Embryonic facial prominence (tissue), 1 donor: ENCODE measurements around the gene MLH3.
"Not testable (repeated sequence)": the region's sequence is repeated elsewhere in the genome, so short reads cannot be mapped to it uniquely, and the experiment has no call there.

ENCODE experiments used
- DNase-seq: peaks from one replicate; pipeline ENCODE4 v3.0.0-alpha.2; 2016; ENCODE audit errors: extremely low spot score

Gene MLH3

DNA sequence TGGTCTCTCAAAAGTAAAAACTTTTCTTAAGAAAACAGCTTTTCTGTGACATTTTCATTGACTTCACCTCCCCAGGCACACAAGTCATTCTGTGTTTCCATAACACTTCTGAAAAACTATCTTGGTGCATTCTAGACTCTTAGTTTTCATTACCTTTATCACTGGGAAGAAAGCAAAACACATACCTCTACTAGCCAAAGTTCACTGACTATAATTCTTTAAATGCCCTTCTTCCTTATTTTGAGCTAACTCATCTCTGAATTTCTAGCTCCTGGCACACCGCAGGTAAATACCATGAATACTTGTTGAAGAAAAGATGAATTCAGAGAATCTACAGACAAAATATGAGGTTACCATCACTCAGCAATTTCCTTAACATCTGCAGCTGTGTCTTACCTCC is 21.1 kb downstream of the MLH3 start:
- DNase-seq, result no peak

DNA sequence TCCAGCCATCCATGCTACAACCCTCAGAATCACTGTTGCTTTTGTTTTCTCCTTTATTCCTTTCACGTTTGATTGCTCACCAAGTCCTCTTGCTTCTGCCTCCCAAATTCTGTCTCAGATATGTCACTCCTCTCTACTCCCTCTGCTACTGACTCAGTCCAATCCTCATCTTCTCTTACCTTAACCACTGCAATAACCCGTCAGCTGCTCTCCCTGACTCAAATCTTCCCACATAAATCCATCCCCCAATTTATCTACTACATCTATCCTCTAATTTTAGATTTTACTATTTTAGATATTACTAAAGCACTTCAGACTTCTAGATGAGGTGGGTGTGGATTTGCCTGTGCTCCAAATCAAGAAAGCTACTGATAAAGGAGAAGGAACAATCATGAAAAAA is 25.4 kb downstream of the MLH3 start:
- no peak for DNase-seq

DNA sequence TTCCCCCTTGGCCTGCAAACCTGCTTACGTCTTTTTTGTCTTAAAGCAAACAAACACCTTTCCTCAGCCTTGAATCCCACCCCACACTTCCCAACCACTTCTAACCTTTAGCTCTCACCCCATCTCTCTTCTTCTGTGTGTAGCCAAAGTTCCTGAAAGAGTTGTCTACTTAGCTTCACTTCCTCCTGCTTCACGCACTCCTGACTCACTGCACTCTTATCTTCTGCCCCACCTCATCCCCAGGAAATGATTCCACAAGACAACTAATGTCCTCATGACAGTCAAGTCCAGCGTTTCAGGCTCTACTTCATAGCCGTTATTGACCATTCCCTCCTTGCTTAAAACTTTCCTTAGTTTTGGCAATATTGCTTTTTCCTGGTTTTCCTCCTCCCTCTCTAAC is 26.2 kb downstream of the MLH3 start:
- DNase-seq, result no peak

DNA sequence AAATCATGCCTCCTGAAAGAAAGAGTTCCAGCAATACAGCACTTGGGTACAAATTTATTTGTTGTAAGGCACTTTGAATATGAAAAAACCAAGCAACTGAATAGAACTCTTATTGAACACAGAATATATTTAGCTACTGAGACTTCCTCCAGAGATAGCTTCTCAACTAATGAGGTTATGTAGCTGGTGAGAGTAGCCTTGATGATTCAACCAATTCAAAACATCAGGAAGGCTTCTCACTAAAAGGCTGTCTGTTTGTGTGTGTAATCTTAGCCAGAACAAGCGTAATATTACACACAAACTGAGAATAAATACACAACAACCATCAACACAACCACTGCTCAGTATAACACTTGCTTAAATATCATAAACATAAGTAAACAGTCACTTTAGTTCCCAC is 28.2 kb downstream of the MLH3 start:
- DNase-seq, result no peak

DNA sequence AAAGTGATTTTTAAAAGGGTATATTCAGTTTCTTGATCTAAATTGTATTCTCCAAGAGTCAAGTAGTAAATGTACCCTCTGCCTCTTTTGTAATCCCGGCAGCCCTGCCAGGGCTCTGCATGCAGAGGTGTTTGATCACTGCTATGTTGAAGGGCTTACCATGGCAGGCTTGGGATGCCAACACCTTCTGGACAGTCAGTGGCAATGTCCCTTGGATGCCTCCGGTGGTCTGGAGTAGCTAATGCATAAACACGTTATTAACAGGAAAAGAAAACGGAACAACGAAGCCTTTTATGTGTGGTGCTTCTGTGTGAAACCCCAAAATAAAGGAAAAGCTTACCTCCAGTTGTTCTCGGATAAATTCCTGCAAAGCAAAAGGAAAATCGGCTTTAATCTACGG is 28.6 kb downstream of the MLH3 start:
- DNase-seq, result no peak

DNA sequence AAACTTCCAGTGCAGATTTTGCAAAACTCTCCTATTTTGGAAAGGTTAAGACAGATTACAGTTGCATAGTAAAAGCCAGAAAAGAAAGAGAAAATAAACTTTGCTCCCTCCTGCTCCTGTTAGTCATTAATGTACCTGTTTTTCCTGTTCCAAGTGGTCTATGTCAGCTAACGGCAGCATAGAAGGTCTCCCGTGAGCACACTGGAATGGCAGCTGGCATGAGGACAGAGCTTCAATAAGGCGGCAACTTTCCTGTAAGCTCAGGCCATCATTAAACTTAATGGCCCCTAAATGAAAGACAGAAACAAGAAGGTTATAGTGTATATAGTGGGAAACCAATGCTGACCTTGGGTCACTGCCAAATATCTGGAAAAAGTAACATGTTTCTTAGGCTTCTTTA is 32.6 kb downstream of the MLH3 start:
- no peak for DNase-seq

DNA sequence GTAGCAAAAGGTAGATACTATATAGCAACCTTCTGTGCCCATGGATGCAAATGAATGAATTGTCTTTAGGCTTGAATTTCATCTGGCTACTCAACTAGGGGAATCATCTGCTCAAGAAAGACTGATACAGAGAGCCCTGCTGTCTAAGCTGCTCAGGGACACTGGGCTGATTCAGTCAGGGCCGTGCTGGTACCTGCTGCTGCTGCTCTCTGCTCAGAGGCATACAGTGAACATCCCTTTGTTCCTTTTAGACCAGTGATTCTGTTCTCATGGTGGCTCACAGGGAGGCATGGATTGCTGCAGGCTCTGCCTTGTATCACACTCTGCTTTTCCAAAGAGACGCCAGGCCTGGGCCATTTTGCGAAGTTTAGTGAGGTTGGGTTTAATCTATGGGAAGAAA is 34.5 kb downstream of the MLH3 start:
- DNase-seq, result no peak

DNA sequence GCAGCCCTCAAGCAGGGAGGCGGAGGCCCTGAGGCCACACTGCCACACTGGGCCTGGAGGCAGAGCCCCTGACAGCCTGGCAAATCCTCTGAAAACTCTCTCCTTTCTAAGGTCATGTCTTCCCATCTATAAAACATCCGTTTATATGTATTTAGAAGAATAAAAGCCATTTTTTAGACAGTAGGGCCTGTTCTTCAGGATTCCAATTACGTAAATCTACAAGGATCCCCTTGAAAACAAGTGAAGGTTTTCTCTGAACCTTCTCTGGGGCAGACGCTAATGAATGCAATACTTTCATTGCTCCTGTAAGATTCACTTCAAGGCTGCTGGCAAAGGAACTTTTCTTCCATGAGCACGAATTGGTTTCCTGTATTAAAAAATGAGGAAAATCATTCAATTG is 35.8 kb downstream of the MLH3 start:
- DNase-seq, result no peak

DNA sequence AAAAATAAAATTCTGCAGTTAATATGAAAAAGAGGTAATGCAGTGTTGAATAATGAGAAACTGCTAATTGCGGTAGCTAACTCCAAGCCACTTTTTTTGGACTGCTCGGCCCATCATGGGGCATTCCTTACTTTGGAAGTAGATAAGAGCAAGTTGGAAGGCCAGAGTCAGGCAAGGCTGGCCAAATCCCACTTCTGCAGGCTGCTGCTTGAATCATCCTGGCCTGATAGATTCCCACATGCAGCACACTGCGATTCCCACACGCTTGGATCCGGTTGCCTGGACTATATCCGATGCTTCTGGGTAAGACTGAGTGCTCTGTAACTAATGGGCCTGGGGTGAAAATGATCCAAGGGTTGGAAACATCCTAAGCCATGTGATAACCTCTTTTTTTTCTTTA is 38.0 kb downstream of the MLH3 start:
- no peak for DNase-seq

DNA sequence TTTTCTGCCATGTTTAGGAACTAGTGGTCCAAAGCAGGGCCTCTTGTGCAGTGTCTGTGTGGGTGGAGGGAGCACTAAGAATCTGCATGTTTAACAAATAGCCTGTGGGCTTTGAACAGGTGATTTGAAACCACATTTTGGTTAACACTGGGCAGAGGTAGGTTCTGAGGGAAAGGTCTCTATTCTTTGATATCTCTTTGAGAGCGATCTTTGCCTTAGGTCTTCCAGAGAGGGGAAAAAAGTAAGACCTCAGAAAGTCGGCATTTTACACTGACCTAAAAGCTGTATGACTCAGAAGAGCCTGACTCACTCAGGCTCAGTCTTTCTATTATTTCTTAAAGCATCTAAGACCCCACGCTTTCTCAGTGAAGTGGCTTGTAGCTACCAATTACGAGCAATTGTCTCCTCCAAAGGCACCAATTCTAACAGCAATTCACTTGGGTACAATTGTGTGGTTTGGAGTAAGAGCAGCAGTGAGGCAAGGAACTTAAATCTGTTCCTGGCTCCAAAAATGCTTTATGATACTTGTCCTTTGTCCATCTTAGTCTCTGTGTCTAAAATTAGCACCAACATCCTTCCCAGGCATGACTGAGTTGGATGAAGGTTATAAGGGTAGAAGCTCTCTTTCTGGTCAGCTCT is 39.8 kb downstream of the MLH3 start:
- DNase-seq, result no peak

DNA sequence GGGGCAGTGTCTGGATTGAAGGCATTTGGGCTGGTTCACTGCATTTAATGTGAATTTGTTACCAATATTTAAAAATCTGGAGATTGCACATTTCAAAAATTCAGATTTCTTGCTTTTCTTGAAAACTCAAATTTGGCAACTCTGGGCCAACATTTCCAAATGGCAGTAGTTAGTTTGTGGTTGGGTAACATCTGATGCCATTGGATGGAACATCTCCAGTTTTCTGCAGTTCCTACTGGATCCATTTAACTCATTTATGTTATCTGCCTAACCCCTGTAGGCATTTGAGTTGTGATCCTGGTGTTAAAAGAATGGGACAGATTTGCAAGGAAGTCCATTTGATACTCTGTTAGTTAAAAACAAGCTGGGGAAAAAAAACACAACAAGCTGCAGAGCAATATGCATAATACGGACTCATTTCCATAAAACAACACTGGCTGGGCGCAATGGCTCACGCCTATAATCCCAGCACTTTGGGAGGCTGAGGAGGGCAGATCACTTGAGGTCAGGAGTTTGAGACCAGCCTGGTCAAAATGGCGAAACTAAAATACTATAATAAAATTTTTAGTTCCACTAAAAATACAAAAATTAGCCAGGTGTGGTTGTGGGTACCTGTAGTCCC is 40.7 kb downstream of the MLH3 start:
- DNase-seq, result no peak

DNA sequence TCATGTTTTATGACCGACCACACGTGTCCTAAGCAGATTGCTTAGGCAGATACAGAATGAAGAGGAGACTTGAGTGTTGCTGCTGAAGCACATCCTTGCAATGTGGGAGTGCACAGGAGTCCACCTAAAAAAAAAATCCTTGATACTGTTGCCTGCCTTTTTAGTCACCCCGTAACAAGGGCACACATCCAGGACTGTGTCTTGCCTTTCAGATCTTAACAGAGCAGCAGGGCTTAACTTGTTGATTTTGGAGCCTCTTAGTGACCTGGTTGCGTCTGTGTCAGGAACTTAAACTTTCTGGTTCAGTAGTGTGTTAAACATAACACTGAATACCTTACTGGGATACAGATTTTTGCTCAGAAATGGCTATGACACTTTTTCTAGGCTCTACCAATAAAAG is 42.1 kb downstream of the MLH3 start:
- no peak for DNase-seq

DNA sequence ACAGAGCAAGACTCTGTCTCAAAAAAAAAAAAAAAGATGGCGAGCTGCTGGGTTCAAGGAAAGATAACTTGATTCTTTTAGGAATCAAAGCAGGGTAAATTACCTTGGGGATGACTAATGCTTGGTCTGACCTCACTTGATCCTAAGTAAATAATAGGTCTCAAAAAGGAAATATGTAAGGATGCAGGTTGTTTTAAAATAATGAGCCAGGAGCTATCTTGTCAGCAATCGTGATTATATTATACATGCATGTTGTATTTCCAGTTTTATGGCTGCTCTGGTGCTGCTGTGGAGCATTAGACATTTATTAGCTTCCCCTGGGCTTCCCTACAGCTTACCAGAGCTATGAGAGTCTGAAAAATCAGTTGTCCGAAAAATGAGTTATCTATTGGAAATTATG is 45.9 kb downstream of the MLH3 start:
- DNase-seq, result no peak

DNA sequence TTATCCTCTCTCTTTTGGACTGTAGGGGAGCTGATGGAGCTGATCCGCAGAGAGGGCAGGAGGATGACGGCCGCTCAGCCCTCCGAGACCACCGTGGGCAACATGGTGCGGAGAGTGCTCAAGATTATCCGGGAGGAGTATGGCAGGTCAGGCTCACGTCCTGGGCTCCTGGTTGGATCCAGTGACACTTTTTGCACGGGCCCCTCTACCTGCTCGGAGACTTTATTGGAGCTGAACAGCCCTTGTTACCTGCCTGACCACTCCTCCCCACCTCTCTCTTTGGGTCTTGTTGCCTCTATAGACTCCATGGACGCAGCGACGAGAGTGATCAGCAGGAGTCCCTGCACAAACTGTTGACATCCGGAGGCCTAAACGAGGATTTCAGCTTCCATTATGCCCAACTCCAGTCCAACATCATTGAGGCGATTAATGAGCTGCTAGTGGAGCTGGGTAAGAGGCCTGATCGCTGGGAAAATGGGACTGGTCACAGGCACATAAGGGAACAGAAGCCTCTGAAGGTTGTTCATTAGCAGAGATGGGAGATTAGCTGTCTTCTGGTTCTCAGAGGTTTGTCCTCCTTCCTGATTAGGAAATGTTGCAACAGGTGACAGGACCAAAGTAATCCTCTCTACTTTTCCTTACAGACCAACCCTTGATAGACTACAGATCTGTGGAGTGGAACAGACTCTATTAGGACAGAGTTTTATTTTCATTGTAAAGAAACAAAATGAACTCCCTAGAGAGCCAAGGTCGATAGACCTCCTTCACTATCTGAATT is 47.8 kb downstream of the MLH3 start:
- DNase-seq, result no peak

DNA sequence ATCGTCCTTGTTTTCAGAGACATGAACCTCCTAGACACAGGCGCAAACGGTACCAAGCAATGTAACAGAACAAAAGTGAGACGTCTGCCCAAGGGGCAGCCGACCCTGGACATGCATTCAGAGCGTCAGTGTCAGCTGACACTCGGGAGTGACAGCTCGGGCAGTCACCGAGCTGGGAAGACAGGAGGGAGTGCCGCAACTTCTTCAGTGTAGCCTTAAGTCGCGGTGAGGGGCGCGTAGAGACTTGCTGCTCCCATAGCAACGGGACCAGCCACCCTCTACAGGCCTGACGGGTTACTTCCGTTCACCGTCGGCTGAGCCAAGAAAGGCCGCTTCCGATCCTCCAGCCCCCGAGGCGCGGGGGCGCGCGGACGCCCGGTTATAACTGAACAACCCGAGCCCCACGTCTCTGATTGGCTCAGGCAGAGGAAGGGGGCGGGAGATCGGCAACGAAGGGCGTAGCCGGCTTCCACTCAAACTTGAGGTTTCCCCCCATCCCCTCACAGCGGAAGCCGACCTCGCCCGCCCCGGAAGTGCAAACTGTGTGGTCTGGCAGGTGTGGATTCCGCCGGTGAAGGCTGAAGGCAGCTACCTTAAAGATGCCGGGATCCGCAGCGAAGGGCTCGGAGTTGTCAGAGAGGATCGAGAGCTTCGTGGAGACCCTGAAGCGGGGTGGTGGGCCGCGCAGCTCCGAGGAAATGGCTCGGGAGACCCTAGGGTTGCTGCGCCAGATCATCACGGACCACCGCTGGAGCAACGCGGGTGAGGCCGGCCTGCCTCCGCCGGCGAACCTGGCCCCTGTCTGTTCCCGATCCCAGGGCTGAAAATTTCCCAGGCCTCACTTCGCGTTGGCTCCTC is 48.6 kb downstream of the MLH3 start, which contains the start of gene EIF2B2:
EIF2B2 (plus strand) TSS at position 530 of the 858 bp plus-strand sequence; CDS start at position 600, 70 bp downstream.
- DNase-seq, result peak; percentile 92

DNA sequence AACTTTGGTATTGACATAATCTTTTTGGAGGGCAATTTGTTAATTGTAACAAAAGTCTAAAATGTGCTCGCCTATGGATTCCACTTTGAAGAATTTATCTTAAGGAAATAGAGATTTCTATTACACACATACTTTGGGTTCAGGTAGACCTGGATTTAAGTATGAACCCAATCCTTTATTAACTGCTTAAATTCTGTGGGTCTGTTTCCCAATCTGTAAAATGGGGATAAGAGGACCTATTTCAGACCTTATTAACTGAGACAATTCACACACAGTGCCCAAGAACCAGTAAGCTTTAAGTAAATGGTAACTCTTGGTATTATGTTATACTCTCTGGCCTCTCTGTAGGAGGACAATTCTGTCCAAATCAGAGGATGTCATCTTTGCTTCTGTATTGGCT is 49.4 kb downstream of the MLH3 start:
- no peak for DNase-seq

DNA sequence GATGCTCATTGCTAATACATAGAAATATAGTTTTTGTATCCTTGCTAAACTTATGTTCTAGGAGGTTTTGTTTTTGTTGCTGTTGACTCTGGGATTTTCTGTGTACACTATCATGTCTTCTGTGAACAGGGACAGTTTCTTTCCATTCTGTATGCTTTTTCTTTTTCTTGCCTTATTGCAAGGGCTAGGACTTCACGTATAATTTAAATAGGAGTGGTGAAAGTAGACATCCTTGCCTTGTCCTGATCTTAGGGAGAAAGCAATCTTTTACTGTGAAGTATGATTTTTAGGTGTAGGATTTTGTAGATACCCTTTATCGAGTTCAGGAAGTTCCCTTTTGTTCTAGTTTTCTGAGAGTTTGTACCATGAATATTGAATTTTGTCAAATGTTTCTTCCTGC is 50.0 kb downstream of the MLH3 start:
- no peak for DNase-seq

DNA sequence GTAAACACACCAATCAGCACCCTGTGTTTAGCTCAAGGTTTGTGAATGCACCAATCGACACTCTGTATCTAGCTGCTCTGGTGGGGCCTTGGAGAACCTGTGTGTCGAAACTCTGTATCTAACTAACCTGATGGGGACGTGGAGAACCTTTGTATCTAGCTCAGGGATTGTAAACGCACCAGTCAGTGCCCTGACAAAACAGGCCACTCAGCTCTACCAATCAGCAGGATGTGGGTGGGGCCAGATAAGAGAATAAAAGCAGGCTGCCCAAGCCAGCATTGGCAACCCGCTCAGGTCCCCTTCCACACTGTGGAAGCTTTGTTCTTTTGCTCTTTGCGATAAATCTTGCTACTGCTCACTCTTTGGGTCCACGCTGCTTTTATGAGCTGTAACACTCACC is 55.5 kb downstream of the MLH3 start:
- not testable (repeated sequence) for DNase-seq

DNA sequence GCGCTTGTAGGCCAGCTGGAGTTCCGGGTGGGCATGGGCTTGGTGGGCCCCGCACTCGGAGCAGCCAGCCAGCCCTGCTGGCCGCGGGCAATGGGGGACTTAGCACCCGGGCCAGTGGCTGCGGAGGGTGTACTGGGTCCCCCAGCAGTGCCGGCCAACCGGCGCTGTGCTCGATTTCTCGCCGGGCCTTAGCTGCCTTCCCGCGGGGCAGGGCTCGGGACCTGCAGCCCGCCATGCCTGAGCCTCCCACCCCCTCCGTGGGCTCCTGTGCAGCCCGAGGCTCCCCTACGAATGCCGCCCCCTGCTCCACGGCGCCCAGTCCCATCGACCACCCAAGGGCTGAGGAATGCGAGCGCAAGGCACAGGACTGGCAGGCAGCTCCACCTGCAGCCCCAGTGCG is 57.1 kb downstream of the MLH3 start:
- DNase-seq, result not testable (repeated sequence)

DNA sequence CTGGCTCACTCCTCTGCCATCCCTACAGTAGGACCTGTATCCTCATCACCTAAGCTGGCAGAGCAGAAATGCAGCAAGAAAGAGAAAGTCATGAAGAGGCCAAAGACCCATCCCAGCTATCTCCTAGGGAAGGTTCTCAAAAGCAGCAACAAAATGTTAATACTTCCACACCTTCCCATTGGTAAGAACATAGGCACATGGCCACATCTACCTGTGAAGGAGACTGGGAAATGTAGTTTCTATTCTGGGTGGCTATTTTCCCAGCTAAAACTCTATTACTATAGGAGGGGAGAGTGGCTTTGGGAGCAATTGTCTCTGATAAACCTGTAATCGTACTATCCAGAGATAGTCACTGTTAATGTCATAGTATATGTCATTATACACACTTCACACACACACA is 62.3 kb downstream of the MLH3 start:
- DNase-seq, result no peak

DNA sequence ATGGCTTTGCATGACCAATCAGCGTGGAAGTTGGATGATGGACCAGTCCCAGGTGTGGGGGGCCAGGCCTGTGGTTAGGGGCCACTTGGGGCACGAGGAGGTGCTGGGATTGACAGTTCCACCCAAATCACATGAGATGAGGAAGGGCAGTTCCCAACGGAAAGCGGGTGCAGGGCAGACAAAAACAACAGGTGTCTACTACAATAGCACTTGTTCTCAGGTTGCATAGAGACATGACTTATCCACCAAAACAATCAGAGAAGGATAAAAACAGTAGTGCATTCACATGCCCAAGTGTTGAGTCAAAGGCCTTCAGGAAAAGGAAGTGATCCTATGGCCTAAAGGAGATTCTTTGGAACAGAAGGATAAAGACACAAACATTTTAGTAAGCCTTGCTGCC is 63.1 kb downstream of the MLH3 start:
- DNase-seq, result no peak

DNA sequence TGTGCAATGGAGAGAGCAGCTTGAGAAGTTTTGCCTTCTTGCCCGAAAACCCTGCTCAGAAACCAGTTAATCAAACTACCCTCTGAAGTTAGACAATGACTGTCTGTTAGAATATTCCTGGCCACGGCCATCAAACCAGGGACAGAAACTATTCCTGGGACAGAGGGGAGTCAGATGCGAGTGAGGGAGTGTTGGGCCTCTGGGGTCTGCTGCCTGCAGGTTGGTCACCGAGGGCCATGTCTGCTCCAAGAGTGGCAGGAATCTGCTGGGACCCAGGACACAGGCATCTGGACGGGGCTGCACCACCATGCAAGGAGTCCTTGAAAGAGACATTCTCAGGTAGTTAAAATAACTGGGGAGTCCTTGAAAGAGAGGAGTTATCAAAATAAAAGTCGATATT is 65.5 kb downstream of the MLH3 start:
- DNase-seq, result no peak
